Measurements from ENCODE around the gene OR51G1.

The OR51G1 gene

GRCh38 chr11:4881860-4882500, 42.2 kb downstream of the OR51G1 start, which contains the start of gene OR51T1:
Gene OR51T1, plus strand, starts transcription at chr11:4881900. Its CDS starts 0 bp downstream, at chr11:4881900.
- no peaks in the 10 kb centered on the region for H3K27me3 ChIP-seq
- no peak within 1 kb of the TSS for H3K9ac ChIP-seq
- TF ChIP-seq Cebpa-rat (IDR thresholded peaks at IDR 0.05) = no peak
- no peak within 1 kb of the TSS for H3K4me2 ChIP-seq
- no peak within 1 kb of the TSS for H3K27ac ChIP-seq
- no peaks in the 10 kb centered on the region for H3K9me3 ChIP-seq (replicated peaks in 1 of 11)
- no peaks in the 10 kb centered on the region; a peak in 1 of 20 replicates for H3K4me1 ChIP-seq
- H4K20me1 ChIP-seq = no peaks in the 10 kb centered on the region
- no peaks in the 10 kb centered on the region for H3K36me3 ChIP-seq
- no peak within 1 kb of the TSS for H3K4me3 ChIP-seq

- Histone ChIP-seq H3K36me3 (no peaks in the 10 kb centered on the region), H3K27me3 (no peaks in the 10 kb centered on the region), H3K4me2 (no peak overlapping the region), H3K9me3 (replicated peaks in 1 of 11) (no peaks in the 10 kb centered on the region), H3K27ac (no peak overlapping the region), H3K9ac (no peak overlapping the region), H3K4me1 (peaks cover 0 to 6% (median 0%) of the 10 kb centered on the region in 10 experiments; a peak in 7 of 20 replicates), H4K20me1 (no peaks in the 10 kb centered on the region), H3K4me3 (no peak overlapping the region)
- TF ChIP-seq Cebpa-rat (IDR thresholded peaks at IDR 0.05) = no peak
These were observed 43.0 kb downstream of the OR51G1 start for GRCh38 chr11:4881188-4881587.

Data from BLaER1 treated with 17β-estradiol and CSF1 and Interleukin-3, amounts not matched to agents 10 nM and 100 nM (cell line).